ENCODE measurements around the gene CHRNB1. TPM values are rescaled to one million over a fixed set of nuclear protein-coding genes. Genes with fewer than 3 reads are reported as not detected.
A peak's percentile ranks its signal among the peaks of the same experiment; 100 is the strongest.

Gene CHRNB1
- total RNA-seq, 4 donors from 2014 or later: 3.0 to 10.9 (median 7.4) TPM

GRCh38 chr17:7404737-7405349, 40.0 kb upstream of the CHRNB1 start:
- no peak for TF ChIP-seq CTCF (IDR thresholded peaks at IDR 0.05)
- ATAC-seq (ENCODE audit: low FRiP score): peak; percentile 50
- no peak for DNase-seq (ENCODE audit: low spot score)

DNA sequence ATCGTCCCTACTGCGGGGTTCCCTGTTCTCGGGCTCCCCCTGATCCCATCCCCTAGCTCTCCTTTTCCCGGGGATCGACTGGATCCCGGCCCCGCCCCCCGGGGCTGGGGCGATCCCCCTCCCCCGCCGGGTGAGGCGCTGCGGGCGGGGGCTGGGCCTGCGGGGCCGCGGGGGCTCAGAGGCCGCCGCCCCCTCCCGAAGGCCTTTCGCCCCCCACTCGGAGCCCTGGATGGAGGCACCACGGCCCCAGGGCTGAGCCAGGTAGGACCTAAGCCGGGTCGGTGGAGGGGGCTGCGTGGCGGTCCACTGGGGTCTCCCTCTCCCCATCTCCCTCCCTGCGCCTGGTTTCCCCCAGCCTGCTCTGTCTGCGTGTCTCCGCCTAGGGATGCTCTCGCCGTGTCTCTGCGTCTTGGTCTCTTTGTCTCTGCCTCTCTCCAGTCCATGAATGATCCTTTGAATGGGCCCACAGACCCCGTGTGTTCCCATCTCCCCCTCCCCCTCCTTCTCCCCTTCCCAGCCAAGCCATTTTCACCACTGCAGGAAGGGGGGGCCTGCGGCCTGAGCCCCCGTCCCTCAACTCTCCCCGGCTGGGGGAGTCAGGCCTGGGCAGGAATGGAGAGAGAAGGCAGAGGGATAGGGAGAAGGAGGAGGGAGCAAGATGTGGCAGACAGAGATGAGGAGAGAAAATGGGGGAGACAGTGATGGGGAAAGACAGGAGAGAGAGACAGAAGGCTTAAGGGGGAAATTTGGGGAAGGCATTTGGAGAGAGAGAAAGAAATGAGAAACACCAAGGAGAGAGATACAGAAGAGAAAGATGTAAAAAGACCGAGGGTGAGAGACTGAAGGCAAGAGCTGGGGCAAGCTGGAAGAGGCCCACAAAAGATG, 39.3 kb upstream of the CHRNB1 start:
- ATAC-seq (ENCODE audit: low FRiP score) (no peak), DNase-seq (ENCODE audit: low spot score) (no peak)
- TF ChIP-seq CTCF (IDR thresholded peaks at IDR 0.05): no peak

- no peak for DNase-seq (ENCODE audit: low spot score)
- no peak for ATAC-seq (ENCODE audit: low FRiP score)
- TF ChIP-seq CTCF (IDR thresholded peaks at IDR 0.05): no peak
Observed at GRCh38 chr17:7406235-7406825, 38.5 kb upstream of the CHRNB1 start.

- DNase-seq (ENCODE audit: low spot score): no peak
- TF ChIP-seq CTCF (IDR thresholded peaks at IDR 0.05): no peak
- no peak for ATAC-seq (ENCODE audit: low FRiP score)
Observed at GRCh38 chr17:7407082-7407481, 37.8 kb upstream of the CHRNB1 start.

DNA sequence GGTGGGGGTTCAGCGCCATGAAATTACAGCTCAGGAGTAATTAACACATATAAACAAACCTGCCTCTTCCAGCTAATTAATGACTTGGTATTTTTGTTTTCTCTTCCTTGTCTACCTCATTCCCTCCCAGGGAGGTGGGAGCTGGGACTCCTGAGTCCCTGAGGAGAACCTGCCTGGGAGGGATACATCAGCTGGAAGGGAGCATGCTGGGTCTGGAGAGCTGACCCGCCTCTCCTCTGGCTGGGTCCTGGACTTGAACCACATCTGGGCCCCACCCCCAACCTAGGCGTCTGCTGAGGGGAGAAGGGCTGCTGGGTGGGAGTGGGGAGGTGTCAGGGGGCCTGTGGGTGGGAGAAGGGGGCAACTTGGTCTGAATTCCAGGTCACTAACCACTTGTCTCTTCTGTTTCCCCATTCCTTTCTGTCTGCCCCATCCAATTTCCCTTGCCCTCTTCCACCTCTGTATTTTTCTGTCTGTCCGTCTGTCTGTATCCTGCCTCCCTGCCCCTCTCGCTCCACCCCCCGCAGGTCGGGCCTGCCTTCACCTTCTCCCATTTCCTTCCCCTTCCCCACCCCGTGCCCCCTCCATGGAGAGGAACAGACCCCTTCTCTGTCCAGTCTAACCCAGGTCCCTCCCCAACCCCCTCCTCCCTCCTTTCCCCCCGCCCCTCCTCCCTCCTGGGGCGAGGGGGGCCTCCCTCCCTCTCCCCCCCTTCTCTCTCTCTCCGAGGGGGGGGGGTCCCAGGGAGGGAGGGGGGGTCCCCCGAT, 37.2 kb upstream of the CHRNB1 start, which contains the start of gene NLGN2:
TSS of gene NLGN2 (plus strand) at position 361 of the 767 bp plus-strand sequence. CDS start 411 bp downstream, outside the sequence.
- DNase-seq (ENCODE audit: low spot score) (no peak), ATAC-seq (ENCODE audit: low FRiP score) (no peak)
- no peak for TF ChIP-seq CTCF (IDR thresholded peaks at IDR 0.05)

- ATAC-seq (ENCODE audit: low FRiP score) (no peak), DNase-seq (ENCODE audit: low spot score) (no peak)
- TF ChIP-seq CTCF (IDR thresholded peaks at IDR 0.05): no peak
Observed at GRCh38 chr17:7408252-7408727, 36.6 kb upstream of the CHRNB1 start.

Measured in omental fat pad (tissue), 4 donors.